ENCODE measurements around the gene BARHL2.

The BARHL2 gene

DNA sequence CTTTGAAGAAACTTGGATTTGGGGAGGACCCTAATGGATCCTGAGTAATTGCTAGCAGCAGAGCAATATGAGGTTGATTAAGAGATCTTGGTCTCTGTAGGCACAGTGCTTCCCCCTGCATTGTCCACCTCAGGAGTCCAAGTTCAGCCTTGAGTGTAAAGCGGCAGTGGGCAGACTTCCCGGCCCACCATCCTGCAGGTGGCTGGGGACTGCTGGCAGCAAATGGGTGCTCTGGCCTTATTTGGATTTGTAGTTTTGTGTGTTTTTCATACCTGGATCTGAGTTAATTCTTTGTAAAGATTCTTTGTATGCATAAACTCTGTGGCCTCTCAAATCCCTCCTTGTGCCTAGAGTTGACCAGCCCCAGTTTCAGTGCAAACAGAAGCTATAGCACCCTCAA, 7.6 kb downstream of the BARHL2 start:
- DNase-seq = no peak

DNA sequence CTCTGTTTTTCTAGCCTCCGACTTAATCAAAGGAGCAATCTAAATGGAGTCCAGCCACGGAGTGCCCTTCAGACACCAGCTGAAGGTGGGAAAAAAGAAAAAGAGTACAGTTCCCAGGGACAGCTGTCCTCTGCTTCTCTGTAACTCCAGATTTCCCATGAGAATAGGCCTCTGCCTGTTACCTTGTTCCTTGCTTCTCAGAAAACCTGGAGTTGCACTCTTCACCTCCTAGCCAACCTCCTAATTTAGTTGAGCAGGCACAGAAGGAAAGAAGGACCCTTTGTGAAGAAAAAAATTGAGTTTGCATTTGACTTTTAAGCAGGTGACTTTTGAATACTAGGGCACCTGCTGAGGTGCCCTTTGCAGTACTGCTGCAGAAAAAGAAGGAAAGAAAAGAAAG, 8.3 kb downstream of the BARHL2 start:
- DNase-seq = no peak

DNA sequence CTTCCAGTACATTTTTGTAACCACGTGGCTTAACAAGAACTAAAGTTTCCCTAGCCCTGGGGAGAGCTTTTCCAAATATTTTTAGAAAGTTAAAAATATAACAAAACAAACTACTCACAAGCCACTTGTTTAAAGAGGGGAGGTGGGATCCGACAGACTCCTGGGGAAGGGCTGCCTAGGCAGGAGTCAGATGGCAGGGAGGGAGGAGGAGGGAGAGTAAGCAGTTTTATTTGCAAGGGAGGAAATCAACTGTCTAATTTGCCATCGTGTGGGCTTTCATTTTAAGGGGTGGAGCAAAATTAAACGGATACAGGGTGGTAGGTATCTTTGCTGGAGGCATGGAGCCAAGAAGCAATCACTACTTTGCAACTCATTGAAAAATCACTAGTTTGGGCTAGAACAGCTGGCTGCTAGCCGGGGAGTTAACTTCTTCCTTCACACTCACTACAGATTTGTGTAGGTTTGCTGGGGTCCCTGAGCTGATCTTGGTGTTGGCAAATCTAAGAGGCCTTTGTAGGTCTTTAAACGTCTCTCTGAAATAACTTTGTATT, 8.8 kb downstream of the BARHL2 start:
- no peak for DNase-seq

GRCh38 chr1:90707363-90707710, 9.8 kb downstream of the BARHL2 start:
- DNase-seq = no peak

DNA sequence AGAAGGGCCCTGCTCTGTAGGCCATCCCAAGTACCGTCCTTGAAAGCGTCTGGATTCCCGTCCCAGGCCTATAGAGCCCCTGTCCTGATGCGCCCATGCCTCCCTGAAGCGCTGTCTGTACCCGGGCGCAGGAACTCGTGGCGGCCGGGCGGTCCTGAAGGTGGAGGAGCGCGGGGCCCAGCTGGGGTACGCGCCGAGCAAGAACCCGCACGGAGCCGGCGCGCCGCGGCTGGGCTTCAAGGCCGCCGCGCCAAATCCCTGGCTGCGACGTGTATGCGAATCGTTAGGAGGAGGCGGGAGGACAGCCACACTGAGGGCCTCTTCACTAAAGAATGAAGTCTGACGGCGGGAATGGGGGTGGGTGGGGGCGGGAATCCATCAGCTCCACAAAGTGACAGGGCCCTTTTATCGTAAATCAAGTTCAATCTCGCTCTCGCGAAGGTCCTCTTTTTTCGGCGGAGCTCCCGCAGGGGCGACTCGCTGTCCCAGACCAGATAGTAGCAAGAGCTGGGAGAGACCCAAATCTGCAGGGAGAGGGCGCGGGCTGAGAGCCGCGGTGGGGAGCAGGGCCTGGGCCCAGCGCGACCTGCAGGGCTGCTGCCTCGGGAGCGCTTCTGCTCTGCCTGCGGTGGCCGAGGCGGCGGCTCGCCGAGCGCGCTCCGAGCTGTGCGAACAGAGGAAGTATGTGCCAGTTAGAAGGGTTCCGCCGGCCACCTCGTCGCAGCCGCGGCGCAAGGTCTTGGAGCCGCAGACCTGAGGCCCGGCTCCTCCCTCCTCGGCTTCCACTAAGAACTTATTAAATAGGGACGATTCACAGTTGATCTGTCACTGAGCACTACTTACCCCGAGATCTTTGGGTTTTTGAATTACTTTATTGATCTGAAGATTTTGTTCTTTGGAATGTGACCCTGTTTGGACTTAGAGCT, 10.4 kb downstream of the BARHL2 start:
- no peak for DNase-seq

GRCh38 chr1:90705956-90706355, 11.1 kb downstream of the BARHL2 start:
- no peak for DNase-seq

DNA sequence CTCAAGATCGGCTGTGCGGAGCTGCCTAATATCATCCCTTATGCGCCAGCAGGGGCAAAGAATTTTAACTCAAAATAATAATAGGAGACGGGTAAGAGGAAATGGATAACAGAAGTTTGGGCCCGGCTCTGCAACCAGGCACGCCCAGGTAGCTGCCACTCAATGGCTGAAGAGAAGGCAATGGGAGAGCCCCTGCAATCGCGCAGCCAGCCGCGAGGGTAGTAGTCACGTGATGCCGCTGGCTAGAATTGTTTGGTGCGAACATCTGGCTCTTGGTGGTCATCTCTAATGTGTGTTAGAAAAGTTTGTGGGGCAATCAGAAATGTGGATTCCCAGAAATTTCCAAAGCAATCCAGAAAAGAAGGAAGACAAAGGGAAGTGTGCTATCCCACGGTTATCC, 12.3 kb downstream of the BARHL2 start:
- no peak for DNase-seq

DNA sequence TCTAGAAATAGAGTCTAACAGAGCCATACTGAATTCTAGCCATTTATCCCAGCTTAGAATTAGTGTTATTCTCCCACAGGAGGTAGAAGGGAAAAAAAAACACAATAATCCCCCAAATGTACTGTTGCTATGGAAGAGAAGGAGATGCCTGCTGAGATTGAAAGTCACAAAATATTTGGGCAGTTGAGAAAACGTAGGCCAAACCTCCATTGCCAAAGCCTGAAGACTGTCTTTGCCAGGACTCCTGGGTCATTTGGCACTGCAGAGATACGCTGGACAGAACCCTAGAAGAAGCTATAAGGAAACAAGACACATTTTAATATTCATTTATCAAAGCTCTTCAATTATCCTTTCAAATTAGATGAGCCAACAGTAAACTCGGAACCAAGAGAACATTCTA, 22.3 kb downstream of the BARHL2 start:
- no peak for DNase-seq

- no peak for DNase-seq
These were observed 29.4 kb downstream of the BARHL2 start for GRCh38 chr1:90687747-90688146.

DNA sequence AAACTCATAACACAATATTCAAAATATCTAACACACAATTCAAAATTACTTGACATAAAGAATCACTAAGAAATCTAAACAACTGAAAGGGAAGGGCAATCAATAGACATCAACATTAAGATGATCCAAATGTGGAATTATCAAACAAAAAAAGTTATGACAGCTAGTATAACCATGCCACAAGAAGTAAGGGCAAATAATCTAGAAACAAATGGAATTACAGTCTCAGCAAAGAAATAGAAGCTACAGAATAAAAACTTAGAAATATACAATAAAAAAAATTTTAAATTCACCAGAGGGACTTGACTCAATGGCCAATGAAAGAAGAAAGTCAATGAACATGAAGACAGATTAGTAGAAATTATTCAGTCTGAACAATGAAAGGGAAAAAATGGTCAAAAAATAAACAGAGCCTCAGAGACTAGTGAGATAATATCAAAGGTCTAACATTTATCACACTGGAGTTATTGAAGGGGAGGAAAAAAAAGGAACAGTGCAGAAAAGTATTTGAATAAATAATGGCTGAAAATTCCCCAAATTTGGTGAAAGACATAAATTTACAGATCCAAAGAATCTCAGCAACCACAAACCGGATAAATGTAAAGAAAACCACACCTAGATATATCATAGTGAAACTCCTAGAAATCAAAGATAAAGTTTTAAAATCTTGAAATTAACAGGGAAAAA, 41.8 kb downstream of the BARHL2 start:
- no peak for DNase-seq

DNA sequence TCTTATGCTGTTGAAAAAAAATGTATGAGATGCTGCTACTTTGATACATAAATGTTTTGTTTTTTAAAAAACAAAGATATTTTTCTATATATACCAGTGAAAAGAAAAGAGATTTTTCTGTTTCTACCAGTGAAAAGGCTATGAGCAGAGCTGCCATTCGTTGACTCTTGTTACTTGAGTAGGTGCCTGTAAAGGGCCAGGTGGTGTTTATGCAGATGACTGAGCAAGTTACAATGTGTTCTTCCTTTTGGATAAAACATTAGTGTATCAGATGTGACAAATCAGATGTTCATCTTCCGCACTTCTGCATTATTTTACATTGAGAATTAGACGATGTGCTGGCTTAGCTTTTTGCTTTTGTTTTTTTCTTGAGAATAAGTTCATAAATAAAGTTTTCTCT, 45.4 kb downstream of the BARHL2 start:
- DNase-seq = no peak

DNA sequence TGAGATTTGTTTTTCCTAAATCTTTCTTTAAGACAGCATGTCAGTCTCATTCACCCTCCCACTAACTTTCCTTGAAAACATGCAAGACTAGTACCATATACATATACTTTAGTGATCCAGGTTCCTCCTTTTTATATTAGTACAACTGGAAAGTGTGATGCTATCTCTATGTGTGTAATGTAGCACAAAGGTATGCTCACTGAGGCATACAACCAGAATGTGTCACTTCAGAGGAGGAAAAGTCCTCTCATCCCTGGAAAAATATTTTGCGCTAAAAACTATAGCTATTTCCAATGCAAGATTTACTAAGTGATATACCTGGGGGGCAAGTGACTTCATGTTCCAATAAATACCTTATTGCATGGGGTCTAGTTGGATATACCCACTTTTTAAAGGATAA, 45.9 kb downstream of the BARHL2 start:
- DNase-seq = no peak

Data from hippocampal formation (tissue), 2 donors.